ENCODE measurements around the gene HERPUD1.

GRCh38 chr16:56988948-56989945 is 57.3 kb downstream of the HERPUD1 start, which contains the start of gene NLRC5:
- TF ChIP-seq CTCF (conservative IDR thresholded peaks at IDR 0.05; ENCODE audit: low read length) (no peak), EZH2phosphoT487 (IDR thresholded peaks at IDR 0.05; ENCODE audit: borderline replicate concordance, low read depth, low read length) (no peak)
